GM21526 (cell line): ENCODE results near the gene ZDHHC14.

ENCODE experiments used
- ATAC-seq: cut with Tn5 transposase; IDR thresholded peaks from one replicate; pipeline ENCODE4 v1.9.1; 2021; ENCODE audit warnings: moderate library complexity; ENCODE audit not compliant: unreplicated experiment, low FRiP score

Gene ZDHHC14

DNA sequence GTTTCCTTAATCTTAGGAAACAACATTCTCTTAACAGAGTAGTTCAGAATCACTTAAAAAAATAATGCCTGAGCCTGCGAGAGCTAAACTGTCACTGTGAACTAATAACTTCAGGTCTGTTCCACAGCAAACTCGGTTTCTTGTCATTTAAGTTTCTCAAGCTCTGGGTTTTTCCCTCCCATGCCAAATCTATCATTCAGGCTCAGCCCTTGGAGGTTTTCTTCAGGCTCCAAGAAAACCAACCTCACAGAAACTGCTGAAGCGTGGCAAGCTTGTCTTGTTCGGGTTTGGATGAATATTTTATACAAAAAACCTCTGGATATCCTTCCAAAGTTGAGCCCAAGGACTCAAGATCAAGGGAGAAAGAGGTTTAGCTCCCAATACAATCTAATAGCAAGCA is 342.4 kb downstream of the ZDHHC14 start:
- ATAC-seq = no peak

DNA sequence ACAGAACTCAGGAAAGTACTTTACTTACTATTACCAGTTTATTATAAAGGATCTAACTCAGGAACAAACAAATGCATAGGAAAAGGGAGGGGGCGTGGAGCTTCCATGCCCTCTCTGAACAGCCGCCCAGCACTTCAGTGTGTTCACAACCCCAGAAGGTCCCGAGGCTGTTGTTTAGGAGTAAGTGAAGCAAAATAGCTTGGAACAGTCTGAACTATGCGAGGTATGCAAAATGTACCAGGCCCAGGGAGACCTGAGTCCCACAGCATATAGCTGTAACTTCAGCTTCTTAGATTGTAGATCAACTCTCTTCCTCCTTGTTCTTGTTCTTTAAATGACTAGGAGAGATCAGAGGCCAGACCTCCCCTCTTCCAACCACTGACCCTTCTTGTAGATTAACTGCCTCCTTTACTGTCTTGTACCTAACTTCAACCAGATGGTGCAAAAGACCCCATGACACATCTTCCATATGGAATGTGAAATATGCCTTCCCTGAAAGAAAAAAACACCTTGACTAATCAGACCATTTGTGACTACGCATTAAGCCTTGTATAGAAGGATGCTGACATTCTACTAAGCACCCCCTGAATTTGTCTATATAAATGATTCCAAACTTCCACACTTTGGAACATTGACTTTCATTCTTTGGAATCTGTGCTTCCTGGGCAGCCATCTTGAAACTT is 343.3 kb downstream of the ZDHHC14 start:
- ATAC-seq = no peak

DNA sequence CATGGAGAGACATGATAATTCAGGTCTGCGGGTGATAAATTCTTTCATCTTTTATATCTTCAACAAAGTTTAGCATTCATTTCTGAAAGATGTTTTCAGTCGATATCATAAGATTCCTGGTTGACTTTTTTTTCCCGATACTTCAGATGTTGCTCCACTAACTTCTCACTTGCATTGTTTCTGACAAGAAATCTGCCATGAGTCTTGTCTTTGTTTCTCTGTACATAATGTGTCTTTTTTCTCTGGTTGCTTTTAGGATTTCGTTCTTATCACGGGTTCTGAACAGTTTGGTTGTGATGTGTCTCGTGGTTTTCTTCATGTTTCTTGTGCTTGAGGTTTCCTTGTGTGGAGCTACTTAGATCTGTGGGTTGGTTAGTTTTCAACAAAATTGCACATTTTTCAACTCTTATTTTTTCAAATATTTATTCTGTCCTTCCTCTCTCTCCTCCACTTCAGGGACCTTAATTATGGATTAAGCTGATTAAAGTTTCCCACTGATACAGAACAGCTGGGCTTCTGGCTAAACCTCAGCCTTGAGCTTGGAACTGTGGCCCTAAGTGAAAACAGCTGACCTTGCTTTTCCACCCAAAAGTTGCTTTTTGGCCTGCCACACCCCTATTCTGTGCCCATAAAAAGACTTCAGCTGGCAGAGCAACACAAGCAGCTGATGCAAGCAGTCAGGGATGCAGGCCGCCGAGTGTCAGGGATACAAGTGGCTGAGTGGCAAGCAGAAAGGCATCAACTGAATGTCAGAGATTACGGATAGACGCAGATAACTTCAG is 344.2 kb downstream of the ZDHHC14 start:
- no peak for ATAC-seq

DNA sequence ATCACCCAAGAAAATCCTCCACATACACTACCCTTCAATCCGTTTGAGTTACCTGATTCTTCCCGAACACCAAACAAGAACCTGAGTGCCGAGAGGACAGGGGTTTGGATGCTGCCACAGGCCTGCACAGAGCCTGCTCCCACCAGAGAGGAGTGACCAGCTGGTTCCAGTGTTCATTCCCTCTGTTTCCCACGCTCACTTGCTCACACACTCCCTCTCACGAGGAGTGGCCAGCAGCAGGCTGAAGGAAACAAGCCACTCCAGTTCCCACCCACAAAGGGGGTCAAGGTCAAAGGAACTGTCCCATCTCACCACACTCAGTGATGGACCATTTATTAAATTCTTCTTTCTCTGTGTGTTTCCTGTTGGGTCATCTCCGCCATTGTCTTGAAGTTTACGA is 344.8 kb downstream of the ZDHHC14 start:
- no peak for ATAC-seq

DNA sequence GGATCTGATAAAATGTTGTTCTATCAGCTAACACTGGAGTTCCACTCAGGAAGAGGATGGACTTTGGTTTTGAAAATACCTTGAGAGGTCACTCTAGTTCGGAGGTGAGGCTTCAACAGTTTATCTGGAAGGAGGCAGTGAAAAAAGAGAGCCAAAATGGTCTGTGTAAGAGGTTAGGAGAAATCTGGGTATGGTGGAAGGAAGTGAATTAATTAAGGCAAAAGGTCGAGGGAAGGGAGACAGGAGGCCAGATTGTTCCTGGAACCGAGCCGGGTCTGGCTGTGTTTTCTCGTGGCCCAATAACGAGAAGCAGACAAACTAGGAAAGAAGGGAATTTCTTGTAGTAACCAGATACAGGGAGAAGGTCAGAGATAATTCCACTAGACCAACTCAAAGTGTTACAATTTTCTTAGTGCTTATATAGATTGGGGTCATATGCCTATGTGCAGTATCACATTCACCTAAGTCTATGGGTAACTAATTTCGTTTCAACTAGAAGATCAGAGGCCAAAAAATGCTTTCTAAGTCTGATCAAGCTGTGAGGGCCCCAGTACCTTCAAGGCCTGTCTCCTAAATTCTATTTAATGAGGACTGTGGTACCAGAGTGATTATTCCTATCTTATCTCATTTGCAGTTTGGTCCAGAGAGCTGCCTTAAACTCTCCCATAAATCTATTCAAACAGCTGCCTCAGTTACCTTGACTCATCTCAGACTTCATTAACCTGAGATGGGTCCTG is 346.1 kb downstream of the ZDHHC14 start:
- no peak for ATAC-seq
